GM21447 (cell line): ENCODE results near the gene C15orf62.

Source experiments
- ATAC-seq: cut with Tn5 transposase; IDR thresholded peaks from one replicate; pipeline ENCODE4 v1.9.1; 2021; ENCODE audit not compliant: unreplicated experiment

Gene C15orf62

DNA sequence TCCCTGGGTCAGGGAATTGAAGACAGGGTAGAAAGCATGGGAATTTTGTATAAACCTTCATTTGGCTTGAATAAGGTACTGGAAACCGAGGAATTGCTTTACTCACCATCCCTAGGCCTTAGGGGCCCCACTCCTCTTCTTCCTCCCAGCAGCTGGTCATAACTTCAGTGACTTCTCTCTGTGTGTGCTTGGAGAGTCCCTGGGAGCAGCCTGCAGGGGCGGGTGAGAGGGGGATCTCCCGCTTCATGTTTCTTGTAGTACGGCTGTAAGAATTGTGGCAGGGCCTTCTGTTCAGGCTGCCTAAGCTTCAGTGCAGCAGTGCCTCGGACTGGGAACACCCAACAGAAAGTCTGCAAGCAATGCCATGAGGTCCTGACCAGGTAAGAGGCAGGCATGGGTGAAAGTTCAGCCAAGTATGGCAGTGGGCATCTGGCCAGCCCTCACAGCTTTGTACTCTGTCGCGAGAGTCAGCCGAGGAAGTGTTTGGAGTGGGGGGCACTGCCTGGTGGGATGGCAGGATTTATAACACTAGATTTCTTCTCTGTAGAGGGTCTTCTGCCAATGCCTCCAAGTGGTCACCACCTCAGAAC lies 39.2 kb downstream of the C15orf62 start:
- no peak for ATAC-seq

DNA sequence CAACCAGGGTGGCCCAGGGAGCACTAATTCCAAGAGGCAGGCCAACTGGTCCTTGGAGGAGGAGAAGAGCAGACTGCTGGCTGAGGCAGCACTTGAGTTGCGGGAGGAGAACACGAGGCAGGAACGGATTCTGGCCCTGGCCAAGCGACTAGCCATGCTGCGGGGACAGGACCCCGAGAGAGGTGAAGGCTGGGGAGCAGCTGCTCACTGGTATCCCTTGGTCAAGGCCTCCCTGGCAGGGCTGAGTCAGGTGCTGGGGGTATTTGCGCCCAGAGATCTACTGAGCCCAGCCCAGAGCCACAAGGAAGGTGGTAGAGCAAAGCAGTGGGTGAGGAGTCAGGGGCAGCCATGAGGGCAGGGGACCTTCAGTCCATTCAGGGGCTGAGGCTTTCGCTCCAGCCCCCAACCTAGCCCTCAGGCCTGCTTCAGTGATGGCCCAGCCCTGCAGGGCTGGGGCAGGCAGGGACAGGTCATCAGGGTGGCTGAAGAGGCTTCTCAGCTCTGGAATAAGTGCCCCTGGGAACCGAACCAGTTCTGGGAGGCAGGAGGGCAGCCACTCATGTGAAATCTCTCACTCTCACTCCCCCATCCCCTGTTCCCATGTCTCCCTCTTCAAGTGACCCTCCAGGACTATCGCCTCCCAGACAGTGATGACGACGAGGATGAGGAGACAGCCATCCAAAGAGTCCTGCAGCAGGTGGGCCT lies 43.1 kb downstream of the C15orf62 start:
- ATAC-seq: no peak

DNA sequence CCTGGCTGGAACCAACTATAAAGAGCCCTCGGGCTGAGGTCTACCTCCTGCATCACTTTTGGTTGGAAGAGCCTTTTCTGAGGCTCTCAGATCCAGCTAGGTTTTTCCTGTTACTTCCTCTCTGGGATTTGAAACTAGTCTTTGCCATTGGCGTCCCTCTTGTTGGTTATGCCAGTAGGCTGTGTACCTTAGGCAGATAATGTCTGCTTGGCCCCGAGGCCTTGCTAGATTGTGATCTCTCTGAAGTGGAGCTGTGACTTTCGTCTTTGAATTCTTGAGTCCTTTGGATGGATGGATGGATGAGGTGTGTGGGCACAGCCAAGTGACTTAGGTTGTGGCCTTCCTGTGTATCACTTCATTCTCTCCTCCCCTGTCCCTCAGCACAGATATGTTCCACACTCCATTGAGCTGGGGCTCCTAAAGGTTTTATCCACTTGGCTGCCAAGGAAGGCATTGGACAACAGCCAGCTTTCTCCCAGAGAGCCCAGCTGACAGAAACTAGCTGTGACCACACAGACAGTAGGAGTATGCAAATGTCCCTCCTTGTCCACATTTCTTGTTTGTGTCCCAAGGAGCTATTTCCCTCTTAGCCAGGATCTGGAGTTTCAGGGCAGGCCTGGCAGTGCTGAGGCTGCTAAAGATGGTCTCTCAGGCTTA lies 45.4 kb downstream of the C15orf62 start:
- ATAC-seq: no peak

DNA sequence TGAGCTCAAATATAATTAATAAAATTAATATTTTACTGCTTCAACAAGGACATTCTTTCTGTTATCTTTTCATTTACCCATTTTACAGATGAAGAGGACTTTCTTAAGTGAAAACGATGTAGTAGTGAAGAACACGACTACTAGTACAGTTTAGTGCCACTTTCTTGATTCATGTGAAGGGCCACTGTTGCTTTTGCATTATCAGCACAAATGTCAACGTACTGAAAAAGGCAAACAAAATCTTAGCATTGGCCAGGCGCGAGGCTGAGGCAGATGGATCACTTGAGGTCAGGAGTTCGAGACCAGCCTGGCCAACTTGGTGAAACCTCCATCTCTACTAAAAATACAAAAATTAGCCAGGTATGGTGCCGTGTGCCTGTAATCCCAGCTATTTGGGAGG lies 49.3 kb downstream of the C15orf62 start:
- no peak for ATAC-seq

DNA sequence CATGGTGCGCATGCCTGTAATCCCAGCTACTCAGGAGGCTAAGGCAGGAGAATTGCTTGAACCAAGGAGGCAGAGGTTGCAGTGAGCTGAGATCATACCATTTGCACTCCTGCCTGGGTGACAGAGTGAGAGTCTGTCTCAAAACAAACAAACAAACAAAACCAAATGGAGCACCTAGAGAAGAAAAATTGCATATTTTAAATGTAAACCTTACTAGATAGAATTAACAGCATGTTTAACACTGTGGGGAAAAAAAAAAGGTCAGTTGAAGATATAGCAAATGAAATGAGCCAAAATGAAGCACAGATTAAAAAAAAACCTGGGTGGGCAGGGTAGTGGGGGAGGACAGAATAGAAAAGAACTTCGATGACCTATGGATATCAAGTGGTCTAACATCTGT lies 51.4 kb downstream of the C15orf62 start:
- ATAC-seq: no peak
